GM21723 (cell line): ENCODE results near the gene KIAA1210.

ENCODE experiments used
- ATAC-seq: cut with Tn5 transposase; IDR thresholded peaks from one replicate; pipeline ENCODE4 v1.9.1; 2021; ENCODE audit warnings: mild to moderate bottlenecking, moderate library complexity; ENCODE audit not compliant: unreplicated experiment

The KIAA1210 gene

DNA sequence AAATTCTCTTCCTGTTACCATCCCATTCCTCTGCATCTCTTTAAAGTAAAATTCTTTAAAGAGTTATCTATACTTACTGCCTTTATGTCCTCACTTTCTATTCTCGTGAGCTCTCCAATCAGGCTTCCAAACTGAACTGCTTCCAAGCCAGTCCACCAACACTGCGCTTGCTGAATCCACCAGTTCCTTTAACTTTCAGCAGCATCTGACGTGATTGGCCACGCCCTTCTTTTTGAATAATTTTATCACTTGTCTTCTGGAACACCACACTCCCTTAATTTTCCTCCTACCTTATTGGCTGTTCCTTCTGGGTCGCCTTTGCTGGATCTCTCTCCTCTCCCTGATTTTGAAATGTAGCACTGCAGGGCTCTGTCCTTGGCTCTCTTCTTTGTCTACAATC, at the start of gene KIAA1210:
Gene KIAA1210, minus strand, starts transcription at position 163 of the 400 bp plus-strand sequence. CDS start 4,170 bp downstream, outside the sequence.
- ATAC-seq = no peak

GRCh38 chrX:119177278-119177677, 49.7 kb upstream of the KIAA1210 start:
- no peak for ATAC-seq

DNA sequence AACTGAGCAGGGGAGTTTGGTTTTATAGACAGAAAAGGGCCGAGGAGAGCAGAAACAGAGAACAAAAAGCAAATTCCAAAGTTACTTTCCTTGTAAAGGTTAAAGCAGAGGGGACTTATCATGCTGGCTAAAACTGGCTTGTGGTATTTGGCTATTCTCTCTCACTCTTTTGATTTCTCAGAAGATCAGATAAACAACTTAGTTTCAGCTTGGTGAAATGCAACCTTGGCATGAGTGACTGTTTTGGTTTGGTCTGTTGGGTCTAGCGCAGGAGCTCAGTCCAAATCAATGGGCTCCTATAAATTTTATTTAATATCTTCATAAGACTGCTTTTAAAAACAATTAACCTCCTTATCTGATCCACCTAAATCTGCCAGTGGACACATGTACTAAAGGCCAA, 47.3 kb upstream of the KIAA1210 start:
- ATAC-seq = no peak

DNA sequence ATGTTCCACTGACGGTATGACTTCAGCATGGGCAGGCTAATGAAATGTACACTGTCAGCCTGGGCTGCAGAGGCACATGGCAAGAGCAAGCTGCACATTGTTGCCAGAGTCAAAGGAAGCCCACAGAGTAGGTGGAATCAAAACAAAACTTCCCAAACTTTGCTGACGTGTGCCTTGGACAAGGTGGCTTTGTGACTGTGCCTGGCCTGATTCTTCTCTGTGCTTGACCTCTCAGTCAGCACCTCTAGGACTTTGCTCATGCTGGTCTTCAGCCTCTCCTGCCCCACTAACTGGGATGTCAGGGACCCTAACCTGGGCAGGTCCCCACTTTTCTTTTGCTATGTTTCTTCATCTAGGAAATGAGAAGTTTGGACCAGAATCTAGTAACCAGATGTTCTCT, 40.5 kb upstream of the KIAA1210 start:
- ATAC-seq = no peak

DNA sequence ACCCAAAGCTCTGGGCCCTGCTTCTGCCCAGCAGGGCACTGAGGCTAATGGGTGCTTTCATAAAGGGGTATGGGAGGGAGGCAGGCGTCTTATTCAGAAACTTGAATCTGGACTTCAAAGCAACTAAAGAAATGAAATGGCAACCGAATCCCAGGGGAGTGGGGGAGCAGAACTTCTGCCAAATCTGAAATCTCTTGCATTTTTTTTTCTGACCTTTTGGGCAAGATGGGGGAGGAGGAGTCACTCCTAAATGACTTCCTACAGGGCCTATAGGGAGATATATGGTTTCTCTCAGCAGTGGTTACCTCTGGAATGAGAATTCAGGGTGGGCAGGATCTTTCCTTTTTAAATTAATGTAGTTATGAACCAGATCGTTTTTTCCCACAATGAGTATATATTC, 30.6 kb upstream of the KIAA1210 start:
- ATAC-seq = no peak

GRCh38 chrX:119156241-119156640, 28.6 kb upstream of the KIAA1210 start:
- ATAC-seq = no peak

DNA sequence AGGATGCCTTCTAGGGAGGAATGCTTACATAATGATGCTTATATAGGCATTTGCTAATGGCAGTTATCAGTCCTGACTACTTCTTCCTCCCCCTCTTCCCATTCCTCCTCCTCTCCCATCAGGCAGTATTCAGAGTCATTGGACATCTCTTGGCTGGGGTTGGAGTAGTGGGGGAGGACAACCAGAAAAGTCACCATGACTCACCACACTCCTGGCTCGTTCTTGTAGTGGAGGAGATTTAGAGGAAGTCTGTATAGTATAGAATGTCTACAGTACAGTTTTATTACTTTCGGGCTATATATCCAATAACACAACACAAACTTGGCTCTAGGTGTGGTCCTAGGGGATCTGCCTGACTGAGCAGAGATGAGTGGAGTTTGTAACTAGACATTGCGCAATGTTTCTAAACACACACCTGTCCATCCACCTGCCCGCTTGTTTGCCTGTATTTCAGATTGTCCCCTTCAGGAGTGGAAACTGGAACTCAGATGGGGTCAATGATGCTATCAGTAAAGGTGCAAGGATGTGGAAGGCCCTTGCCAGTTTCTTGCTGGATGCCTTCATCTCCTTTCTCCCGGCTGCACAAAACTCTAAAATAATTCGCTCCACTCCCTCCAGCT, 27.9 kb upstream of the KIAA1210 start:
- ATAC-seq = no peak

DNA sequence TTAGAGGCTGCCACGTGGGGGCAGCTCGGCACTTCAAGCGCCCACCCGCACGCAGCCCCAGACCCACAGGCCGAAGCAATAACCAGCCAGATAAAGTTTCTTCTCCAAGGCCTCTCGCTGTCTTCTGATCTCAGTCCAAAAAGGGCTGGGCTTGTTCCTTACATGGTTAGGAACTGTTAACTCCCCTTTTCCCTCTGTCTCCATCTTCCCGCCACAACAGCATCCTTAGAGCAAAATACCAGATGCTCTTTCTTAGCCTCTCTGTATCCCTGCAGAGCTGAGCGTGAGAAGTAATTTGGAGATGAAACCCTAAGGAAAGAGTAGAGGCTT, 23.4 kb upstream of the KIAA1210 start:
- no peak for ATAC-seq

GRCh38 chrX:119150163-119151050, 22.8 kb upstream of the KIAA1210 start:
- no peak for ATAC-seq

GRCh38 chrX:119147486-119147885, 19.9 kb upstream of the KIAA1210 start:
- no peak for ATAC-seq

GRCh38 chrX:119145241-119145653, 17.6 kb upstream of the KIAA1210 start:
- no peak for ATAC-seq

DNA sequence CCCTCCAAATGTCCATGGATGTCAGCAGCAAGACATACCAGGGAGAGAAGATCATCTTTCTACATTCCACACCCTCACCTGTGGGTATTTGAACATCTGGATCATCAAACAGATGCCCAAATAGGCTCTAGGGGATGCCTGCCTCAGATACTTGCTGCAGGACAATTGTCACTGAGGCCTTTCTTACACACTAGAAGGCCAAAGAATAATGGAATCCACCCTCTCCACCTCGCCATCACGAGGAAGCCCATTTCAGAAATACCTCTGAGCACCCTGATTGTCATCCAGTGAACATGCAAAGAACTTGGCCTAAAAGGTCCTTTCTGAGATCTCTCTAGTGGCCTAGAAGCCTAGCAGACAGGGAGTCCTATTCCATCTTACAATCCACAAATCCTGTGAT, 6.9 kb upstream of the KIAA1210 start:
- ATAC-seq = no peak

GRCh38 chrX:119132961-119133360, 5.3 kb upstream of the KIAA1210 start:
- ATAC-seq = no peak

DNA sequence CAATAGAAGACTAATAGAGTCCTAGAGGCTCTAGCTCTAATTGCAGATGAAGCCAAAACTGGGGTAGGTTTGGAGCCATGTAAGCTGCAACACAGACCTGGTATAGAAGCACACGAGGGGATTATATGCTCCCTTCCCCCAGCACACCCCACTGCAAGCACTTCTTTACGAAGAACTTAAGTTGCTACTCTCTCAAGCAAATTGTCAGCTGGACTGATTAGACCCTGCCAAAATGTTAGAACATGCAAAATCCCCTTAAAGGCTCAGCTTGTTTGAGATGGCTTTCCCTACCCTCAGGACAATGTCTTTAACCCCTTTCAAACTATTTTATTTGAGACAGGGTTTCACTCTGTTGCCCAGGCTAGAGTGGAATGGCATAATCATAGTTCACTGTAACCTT, 4.7 kb upstream of the KIAA1210 start:
- ATAC-seq = no peak

- no peak for ATAC-seq
Observed at GRCh38 chrX:119130911-119131310, 3.3 kb upstream of the KIAA1210 start.

DNA sequence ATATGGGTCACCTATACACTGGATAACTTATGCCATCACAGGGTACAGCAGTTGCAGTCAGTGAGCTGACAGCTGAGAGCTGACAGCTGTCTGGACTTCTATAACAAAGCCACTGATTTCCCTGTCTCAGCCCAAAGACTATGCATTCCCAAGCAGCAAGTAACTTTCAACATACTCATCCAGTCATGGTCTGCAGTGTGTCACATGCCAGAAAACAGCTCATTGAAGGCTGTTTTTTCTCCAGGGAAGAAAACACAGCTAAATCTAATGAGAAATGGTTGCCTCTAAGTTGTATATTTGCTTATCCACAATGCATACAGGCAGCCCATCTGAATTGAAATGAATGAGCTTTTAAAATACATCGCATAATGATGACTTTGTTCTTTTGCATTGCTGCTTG, 6.3 kb downstream of the KIAA1210 start:
- no peak for ATAC-seq

DNA sequence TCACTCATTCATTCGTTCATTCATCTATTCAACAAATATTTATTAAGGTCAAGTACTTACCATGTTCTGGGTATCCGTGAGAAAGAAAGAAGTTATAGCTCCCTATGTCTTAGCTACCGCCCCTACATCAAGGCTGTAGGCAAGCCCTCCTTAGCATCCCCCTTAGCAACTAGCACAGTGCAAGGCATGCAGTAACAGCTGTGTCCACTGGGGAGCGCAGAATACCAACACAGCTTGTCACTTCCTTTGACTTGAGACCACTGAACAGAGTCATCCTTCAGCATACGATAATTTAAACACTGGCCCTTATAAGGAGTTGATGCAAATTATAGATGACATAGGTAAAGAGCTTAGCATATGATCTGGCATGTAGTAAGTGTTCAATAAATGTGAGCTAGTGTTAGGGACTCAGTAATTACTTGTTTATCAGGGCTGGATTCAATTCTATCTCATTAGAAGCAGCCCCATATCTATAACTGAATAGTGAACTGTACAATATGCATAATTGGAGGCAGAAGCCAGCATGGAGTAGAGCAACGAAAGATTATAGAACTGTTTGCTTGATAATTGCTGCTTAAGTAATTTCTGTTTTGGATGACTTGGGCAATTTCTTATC, 8.7 kb downstream of the KIAA1210 start:
- peak; percentile 96 for ATAC-seq

GRCh38 chrX:119107206-119107605, 20.4 kb downstream of the KIAA1210 start:
- ATAC-seq = no peak

GRCh38 chrX:119105826-119106225, 21.8 kb downstream of the KIAA1210 start:
- no peak for ATAC-seq

DNA sequence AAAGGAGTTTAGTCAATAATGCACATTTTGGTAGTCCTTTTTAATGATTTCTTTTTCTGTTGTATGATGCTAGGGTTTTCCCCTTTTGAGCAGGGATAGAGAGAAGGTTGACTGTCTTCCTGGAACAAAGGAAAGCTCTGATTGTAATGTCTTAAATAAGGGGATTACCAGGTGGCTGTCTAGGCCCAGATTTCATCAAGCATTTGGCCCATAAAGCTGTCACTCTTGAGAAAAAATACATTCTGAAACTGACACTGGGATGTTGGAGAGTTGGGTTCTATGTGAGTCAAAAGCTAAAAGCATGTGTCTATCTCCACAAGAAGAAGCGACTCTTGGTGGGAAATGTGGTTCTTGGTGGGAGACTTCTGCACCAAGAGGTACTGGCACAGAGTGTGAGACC, 26.4 kb downstream of the KIAA1210 start:
- no peak for ATAC-seq

DNA sequence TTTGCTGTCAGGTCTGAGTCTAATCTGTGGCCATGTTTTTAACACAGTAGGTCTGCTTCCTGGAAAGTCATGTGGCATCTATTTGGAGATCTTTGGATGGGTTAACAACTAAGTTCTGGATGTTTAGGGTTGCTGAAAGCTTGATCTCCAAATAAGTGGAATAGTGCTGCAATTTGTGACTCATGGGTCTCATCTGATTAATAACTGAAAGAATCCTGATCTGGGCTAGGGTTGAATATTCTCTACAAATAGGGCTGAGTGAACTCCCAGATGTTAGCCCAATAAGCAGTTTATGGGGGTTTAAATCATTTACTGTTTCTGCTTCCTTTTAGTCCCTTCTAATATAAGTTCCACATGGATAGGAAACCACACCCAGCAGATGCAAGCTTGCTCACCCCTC, 31.7 kb downstream of the KIAA1210 start:
- ATAC-seq = no peak

- no peak for ATAC-seq
Observed at GRCh38 chrX:119094819-119095218, 32.8 kb downstream of the KIAA1210 start.
